MCF 10A (cell line): ENCODE measurements around the gene PRPF40B. TPM values are rescaled to one million over a fixed set of nuclear protein-coding genes. Genes with fewer than 3 reads are reported as not detected.

Experiments used
- Bru-seq: library from RNA; stranded (reverse); fragments of 400-500 nt; gene quantifications from one replicate; lab custom pipeline; 2021; lab: Mats Ljungman, UMichigan
- BruChase-seq, 2 experiments: library from RNA; stranded (reverse); fragments of 400-500 nt; gene quantifications; one replicate each; lab custom pipeline; 2021; lab: Mats Ljungman, UMichigan
- BruUV-seq: library from RNA; stranded (reverse); fragments of 400-500 nt; replicated peaks from 2 replicates; lab custom pipeline; 2021; lab: Mats Ljungman, UMichigan
- CTCF ChIA-PET: fragments of 300-600 bp; sonication (Branson Sonifier 250); formaldehyde crosslinking; extraction: SDS; loops from one replicate; lab custom pipeline; 2021; ENCODE audit warnings: antibody characterized with exemption, inconsistent platforms; lab: Yijun Ruan, JAX
- POLR2A ChIA-PET: fragments of 300-600, 350-650 bp; sonication (Branson Sonifier 250); formaldehyde crosslinking; extraction: SDS; loops from one replicate; lab custom pipeline; 2020; ENCODE audit warnings: antibody characterized with exemption, inconsistent platforms; lab: Yijun Ruan, JAX
- DNase-seq: peaks from one replicate; pipeline ENCODE4 v3.0.0-alpha.2; 2018; ENCODE audit not compliant: unreplicated experiment
- H3K27ac Mint-ChIP-seq: one replicate; pipeline ENCODE4 v1.8.0; 2022; ENCODE audit warnings: mild to moderate bottlenecking, low read depth, mixed read lengths; ENCODE audit not compliant: unreplicated experiment
- H3K27me3 Mint-ChIP-seq: one replicate; pipeline ENCODE4 v1.8.0; 2022; ENCODE audit warnings: mixed read lengths; ENCODE audit not compliant: insufficient read depth, unreplicated experiment
- H3K36me3 Mint-ChIP-seq: one replicate; pipeline ENCODE4 v1.8.0; 2022; ENCODE audit warnings: mild to moderate bottlenecking, moderate library complexity, mixed read lengths; ENCODE audit not compliant: insufficient read depth, unreplicated experiment
- H3K4me1 Mint-ChIP-seq: one replicate; pipeline ENCODE4 v1.8.0; 2022; ENCODE audit warnings: mixed read lengths; ENCODE audit not compliant: insufficient read depth, unreplicated experiment
- H3K4me3 Mint-ChIP-seq: one replicate; pipeline ENCODE4 v1.8.0; 2022; ENCODE audit warnings: mild to moderate bottlenecking, moderate library complexity, mixed read lengths; ENCODE audit not compliant: unreplicated experiment
- H3K9me3 Mint-ChIP-seq: one replicate; pipeline ENCODE4 v1.8.0; 2022; ENCODE audit warnings: mixed read lengths; ENCODE audit not compliant: unreplicated experiment
- CTCF ChIP-seq: fragments of 200-600 bp; IDR thresholded peaks from one replicate; pipeline ENCODE4 v1.8.0; 2022; ENCODE audit warnings: antibody characterized with exemption, mild to moderate bottlenecking; ENCODE audit not compliant: unreplicated experiment
- intact Hi-C: fragments of 100-400 bp; cut with micrococcal nuclease; formaldehyde crosslinking; loops from 2 replicates; pipeline ENCODE4 v1.14.1; 2022
- long read RNA-seq: library from polyadenylated mRNA; stranded (forward); transcript quantifications from one replicate; pipeline ENCODE4 v2.0.0, GENCODE V29; 2022
- total RNA-seq: library from RNA; stranded (reverse); gene quantifications from 2 replicates; pipeline ENCODE4 v1.2.3, GENCODE V29; 2022

PRPF40B gene
- total RNA-seq (41.8 and 48.5 TPM in 2 replicates), Bru-seq, nascent RNA (percentile 66 among the genes with signal in this experiment), BruChase-seq, experiment 1, labeled RNA remaining after a 6-hour chase (percentile 67 among the genes with signal in this experiment), BruChase-seq, experiment 2, labeled RNA remaining after a 2-hour chase (percentile 71 among the genes with signal in this experiment)
- long read RNA-seq, transcript PRPF40B-209 (26 exons, 3,307 nt), result major isoform, 13 of 71 reads
- long read RNA-seq, partial matches to known transcripts, result 11 of 71 reads
- long read RNA-seq, other reads (novel, unspliced or antisense), result 46 of 71 reads

GRCh38 chr12:49623142-49623904, at the start of gene PRPF40B:
Gene PRPF40B (plus strand): TSS chr12:49623561. CDS start chr12:49623591, 30 bp downstream.
- intact Hi-C loops, result no loop called here
- Mint-ChIP-seq H3K36me3 (no peaks in the 10 kb centered on the region), H3K9me3 (no peaks in the 10 kb centered on the region), H3K4me1 (peaks cover 24% of the 10 kb centered on the region), H3K4me3 (peak within 1 kb of the TSS; percentile 78), H3K27ac (peak within 1 kb of the TSS; percentile 85), H3K27me3 (no peaks in the 10 kb centered on the region)
- peak; percentile 81 for DNase-seq
- ChIA-PET POLR2A (interaction anchor here (0.6 to 2.2 kb wide), 12 partner anchors 8 to 400 kb away, joined by 3 to 8 read pairs (median 3); partner anchors contain the start of genes FMNL3 and TMBIM6), CTCF (interaction anchor here (0.6 to 1.8 kb wide), 6 partner anchors 8 to 635 kb away, joined by 3 to 7 read pairs (median 4); no protein-coding TSS in a partner anchor)
- TF ChIP-seq CTCF, result peak; percentile 42
- no TSS peak for BruUV-seq

- DNase-seq, result no peak
- no peak for TF ChIP-seq CTCF
- intact Hi-C loops, result no loop called here
- Mint-ChIP-seq H3K27ac (no peak overlapping the region), H3K36me3 (peaks cover 4% of the 10 kb centered on the region), H3K4me1 (peaks cover 6% of the 10 kb centered on the region), H3K27me3 (no peaks in the 10 kb centered on the region), H3K4me3 (no peak overlapping the region), H3K9me3 (no peaks in the 10 kb centered on the region)
- ChIA-PET CTCF (interaction anchor here (0.5 to 6.8 kb wide), 3 partner anchors 24 to 319 kb away, joined by 3 to 69 read pairs (median 26); no protein-coding TSS in a partner anchor), POLR2A (interaction anchor here (1.2 kb wide), 1 partner anchor 10 kb away, joined by 3 read pairs; no protein-coding TSS in a partner anchor)
- BruUV-seq, result no TSS peak
These were observed 45.6 kb upstream of the PRPF40B start for GRCh38 chr12:49577589-49578315.

- H3K4me3 Mint-ChIP-seq, result no peak overlapping the region
- CTCF ChIA-PET, result interaction anchor here (2.8 to 6.8 kb wide), 3 partner anchors 25 to 289 kb away, joined by 14 to 69 read pairs (median 26); no protein-coding TSS in a partner anchor
- TF ChIP-seq CTCF, result no peak
- no TSS peak for BruUV-seq
- no peaks in the 10 kb centered on the region for H3K9me3 Mint-ChIP-seq
- H3K27me3 Mint-ChIP-seq, result no peaks in the 10 kb centered on the region
- no peak for DNase-seq
- POLR2A ChIA-PET, result interaction anchor here (0.7 kb wide), 1 partner anchor 219 kb away, joined by 6 read pairs; no protein-coding TSS in a partner anchor
- peaks cover 4% of the 10 kb centered on the region for H3K36me3 Mint-ChIP-seq
- peaks cover 6% of the 10 kb centered on the region for H3K4me1 Mint-ChIP-seq
- no peak overlapping the region for H3K27ac Mint-ChIP-seq
- intact Hi-C loops, result no loop called here
These were observed 44.8 kb upstream of the PRPF40B start for GRCh38 chr12:49578471-49579112.
